Hepatic stellate cell (primary cell): ENCODE measurements around the gene A3GALT2.

Experiments used
- DNase-seq: peaks from one replicate; pipeline ENCODE4 v3.0.0; 2011; ENCODE audit warnings: low spot score

A3GALT2 gene

GRCh38 chr1:33320619-33321165 lies at the start of gene A3GALT2:
TSS of gene A3GALT2 (minus strand) at chr1:33321098. CDS start at chr1:33321098, 0 bp downstream.
- no peak for DNase-seq

GRCh38 chr1:33370301-33370700 lies 49.4 kb upstream of the A3GALT2 start:
- no peak for DNase-seq

- DNase-seq: no peak
These were observed 48.9 kb upstream of the A3GALT2 start for GRCh38 chr1:33369764-33370163.

GRCh38 chr1:33369081-33369480 lies 48.2 kb upstream of the A3GALT2 start:
- no peak for DNase-seq

GRCh38 chr1:33368431-33368830 lies 47.5 kb upstream of the A3GALT2 start:
- no peak for DNase-seq

GRCh38 chr1:33367485-33368405 lies 46.8 kb upstream of the A3GALT2 start:
- DNase-seq: peak; percentile 89

GRCh38 chr1:33366762-33367484 lies 46.0 kb upstream of the A3GALT2 start:
- no peak for DNase-seq

- DNase-seq: peak; percentile 80
These were observed 44.7 kb upstream of the A3GALT2 start for GRCh38 chr1:33365560-33365997.

GRCh38 chr1:33364565-33364918 lies 43.6 kb upstream of the A3GALT2 start:
- no peak for DNase-seq

GRCh38 chr1:33363470-33363861 lies 42.6 kb upstream of the A3GALT2 start:
- no peak for DNase-seq

GRCh38 chr1:33363021-33363420 lies 42.1 kb upstream of the A3GALT2 start:
- no peak for DNase-seq

GRCh38 chr1:33361532-33362235 lies 40.8 kb upstream of the A3GALT2 start:
- DNase-seq: no peak

GRCh38 chr1:33360367-33360766 lies 39.5 kb upstream of the A3GALT2 start:
- no peak for DNase-seq

GRCh38 chr1:33359931-33360330 lies 39.0 kb upstream of the A3GALT2 start:
- no peak for DNase-seq

GRCh38 chr1:33358795-33359503 lies 38.1 kb upstream of the A3GALT2 start:
- no peak for DNase-seq

GRCh38 chr1:33358114-33358794 lies 37.4 kb upstream of the A3GALT2 start:
- DNase-seq: no peak

- DNase-seq: no peak
These were observed 36.2 kb upstream of the A3GALT2 start for GRCh38 chr1:33357099-33357498.

GRCh38 chr1:33354707-33355316 lies 33.9 kb upstream of the A3GALT2 start:
- no peak for DNase-seq

- DNase-seq: no peak
These were observed 32.6 kb upstream of the A3GALT2 start for GRCh38 chr1:33353531-33353930.

GRCh38 chr1:33351281-33351660 lies 30.4 kb upstream of the A3GALT2 start:
- no peak for DNase-seq
